ENCODE data around the gene CFAP46.
"Not testable (repeated sequence)": the region's sequence is repeated elsewhere in the genome, so short reads cannot be mapped to it uniquely, and the experiment has no call there.

The CFAP46 gene

DNA sequence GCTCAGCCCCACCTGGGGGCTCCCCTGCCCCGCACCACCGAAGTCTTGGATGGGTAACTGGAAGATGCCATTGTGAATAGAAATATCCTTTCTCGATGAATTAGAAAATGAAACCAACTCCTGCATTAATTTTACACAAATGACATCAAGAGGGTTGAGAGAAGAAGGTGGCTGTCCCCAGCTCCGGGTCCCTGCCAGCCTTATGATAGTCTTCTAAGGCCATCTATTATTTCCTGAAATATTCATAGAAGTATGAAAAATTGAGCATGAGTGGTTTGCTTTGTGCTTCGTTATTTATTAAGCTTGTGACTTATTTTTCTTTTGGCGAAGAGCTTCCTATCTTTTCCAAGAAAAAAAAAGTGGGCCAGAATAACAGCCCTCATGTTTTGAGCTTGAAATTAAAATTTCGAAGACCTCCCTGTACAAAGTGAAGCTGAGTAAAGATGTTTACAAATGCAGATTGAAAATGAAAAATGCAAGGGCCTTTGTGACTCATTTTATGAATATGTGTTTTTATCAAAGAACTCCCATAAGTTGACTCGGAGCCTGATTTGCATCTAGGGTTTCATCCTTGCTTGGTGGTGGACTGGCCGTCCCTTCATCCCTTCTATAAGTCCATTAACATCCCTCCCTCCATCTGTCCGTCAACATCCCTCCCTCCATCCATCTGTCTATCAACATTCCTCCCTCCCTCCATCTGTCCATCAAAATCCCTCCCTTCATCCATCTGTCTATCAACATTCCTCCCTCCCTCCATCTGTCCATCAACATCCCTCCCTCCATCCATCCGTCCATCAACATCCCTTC lies 20.5 kb upstream of the CFAP46 start:
- no peak for DNase-seq (ENCODE audit: low spot score)

DNA sequence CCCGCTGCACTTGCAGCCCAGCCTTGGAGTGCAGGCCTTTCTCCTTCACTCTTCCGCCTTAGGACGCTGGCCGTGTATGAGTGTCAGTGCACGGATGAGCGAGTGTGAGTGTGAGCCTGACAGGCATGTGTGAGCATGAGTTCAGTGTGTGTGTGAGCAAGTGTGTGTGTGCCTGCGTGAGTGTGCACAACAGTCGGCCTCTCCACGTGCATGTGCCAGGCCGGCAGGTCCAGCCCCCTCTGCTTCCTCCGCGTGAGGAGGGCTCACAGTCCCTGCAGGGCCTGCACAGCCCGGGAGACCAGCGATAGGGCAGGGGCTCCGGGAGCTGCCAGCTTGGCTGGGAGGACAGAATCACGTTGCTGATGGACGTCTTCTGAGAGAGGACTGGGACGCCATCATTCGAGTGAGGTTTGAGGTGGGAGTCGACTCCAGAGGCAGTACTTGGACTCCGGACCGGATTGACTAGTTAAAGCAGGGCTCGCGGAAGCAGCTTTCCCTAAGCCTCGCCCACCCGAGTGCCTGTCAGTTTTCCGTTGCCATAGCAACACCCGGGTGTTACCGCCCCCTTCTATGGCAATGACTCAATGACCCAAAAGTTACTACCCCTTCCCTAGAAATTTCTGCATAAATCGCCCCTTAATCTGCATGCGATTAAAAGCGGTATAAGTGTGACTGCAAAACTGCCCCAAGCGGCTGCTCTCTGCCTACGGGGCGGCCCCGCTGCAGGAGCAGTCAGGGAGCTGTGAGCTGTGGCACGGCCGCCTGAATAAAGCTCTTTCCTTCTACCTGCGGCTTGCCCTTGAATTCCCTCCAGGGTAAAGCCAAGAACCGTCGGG lies 19.6 kb upstream of the CFAP46 start:
- no peak for DNase-seq (ENCODE audit: low spot score)

DNA sequence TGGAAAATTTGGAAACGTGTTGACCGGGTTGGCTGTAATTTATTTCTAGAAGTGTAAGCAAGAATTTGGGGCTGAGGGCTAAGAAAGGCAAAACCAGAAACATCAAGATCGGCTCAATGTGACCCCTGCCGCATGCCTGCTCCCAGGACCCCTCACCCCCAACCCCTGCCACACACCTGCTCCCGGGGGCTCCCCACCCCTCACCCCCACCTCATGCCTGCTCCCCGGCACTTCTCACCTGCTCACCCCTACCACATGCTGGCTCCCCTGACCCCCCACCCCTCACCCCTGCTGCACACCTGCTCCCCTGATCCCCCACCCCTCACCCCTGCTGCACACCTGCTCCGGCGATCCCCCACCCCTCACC lies 19.0 kb upstream of the CFAP46 start:
- no peak for DNase-seq (ENCODE audit: low spot score)

DNA sequence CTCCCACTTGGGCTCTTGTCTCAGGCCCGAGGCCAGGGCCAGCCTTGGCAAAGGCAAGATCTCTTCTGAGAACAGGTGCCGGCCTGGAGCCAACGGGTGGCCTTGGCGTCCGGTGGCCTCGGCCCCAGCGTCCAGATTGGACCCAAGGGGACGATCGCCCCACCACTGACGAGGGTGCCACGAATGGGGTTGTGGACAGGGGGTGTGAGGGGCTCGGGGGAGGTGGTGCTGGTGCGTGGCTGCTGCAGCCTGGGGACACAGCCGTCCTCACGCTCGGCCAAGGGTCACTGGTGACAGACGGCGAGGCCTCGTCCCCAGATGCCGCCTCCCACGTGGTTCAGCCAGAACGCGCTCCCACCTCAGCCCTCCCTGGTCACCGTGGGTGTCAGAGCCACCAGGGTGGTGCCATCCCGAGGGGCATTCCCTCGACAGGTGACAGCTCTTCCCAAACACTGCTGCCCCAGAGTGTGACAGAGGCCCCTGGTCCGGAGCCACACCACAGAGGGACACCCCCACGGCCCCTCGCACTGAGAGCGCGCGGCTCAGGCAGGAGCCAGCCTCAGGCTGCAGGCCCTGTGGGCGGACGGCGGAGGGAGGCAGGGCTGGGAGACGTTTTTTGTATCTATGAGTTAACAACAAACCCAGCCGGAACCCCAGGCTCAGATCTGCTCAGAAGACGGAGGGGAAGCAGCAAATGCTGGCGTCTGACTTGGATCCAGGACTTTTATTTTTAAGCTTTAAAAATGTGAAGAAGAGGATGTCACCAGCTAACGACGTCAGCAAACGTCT lies 18.5 kb upstream of the CFAP46 start:
- DNase-seq (ENCODE audit: low spot score), result no peak

GRCh38 chr10:132960071-132960472 lies 17.7 kb upstream of the CFAP46 start:
- DNase-seq (ENCODE audit: low spot score), result no peak

- DNase-seq (ENCODE audit: low spot score), result no peak
These were observed 17.2 kb upstream of the CFAP46 start for GRCh38 chr10:132959559-132959961.

- DNase-seq (ENCODE audit: low spot score), result no peak
These were observed 16.7 kb upstream of the CFAP46 start for GRCh38 chr10:132958883-132959558.

GRCh38 chr10:132957981-132958882 lies 15.9 kb upstream of the CFAP46 start:
- no peak for DNase-seq (ENCODE audit: low spot score)

DNA sequence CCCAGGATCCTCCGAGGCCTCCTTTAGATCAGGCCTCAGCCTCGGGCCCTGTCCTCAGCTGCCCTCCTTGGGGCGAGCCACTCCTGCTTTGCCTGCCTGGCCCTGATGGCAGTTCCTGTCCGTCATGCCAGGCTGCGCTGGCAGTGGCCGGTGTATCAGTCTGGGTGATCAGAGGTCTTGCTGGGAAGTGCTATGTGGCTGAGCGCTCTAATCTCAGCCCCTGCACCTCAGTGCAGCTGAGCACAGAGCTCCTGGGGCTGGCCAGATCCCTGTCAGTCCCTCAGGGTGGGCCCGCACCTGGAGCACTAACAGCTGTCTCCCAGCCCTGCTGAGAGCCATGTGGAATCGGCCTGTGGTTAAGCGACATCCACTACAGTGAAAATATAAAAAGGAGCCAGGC lies 14.8 kb upstream of the CFAP46 start:
- DNase-seq (ENCODE audit: low spot score), result no peak

DNA sequence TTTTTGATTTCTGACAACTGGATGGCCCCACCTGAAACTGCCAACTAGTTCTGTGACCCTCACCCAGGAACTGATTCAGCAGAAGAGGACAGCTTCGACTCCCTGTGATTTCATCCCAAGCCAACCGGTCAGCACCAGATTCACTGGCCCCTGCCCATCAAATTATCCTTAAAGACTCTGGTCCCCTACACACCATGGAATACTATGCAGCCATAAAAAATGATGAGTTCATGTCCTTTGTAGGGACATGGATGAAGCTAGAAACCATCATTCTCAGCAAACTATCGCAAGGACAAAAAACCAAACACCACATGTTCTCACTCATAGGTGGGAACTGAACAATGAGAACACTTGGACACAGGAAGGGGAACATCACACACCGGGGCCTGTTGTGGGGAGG lies 13.9 kb upstream of the CFAP46 start:
- not testable (repeated sequence) for DNase-seq (ENCODE audit: low spot score)

DNA sequence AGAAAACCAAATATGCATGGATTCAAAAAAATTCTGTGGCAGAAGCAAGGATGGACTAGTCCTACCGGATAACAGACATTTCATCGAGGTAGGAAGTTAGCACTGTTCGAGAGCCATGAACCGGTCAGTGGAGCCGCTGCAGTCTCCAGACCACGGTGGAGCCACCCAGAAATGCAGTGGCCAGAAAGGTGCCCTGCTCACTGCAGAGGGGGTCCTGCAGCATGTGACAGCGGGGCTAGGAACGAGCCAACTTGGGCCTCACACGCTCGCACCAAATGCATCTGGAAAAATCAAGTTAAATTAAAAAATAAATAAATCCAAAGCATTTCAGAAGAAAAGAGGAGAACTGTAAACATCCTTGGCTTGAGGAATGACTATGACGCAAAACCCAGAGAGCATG lies 13.1 kb upstream of the CFAP46 start:
- DNase-seq (ENCODE audit: low spot score), result no peak

- no peak for DNase-seq (ENCODE audit: low spot score)
These were observed 11.1 kb upstream of the CFAP46 start for GRCh38 chr10:132953428-132953827.

- DNase-seq (ENCODE audit: low spot score), result no peak
These were observed 9.6 kb upstream of the CFAP46 start for GRCh38 chr10:132951926-132952325.

GRCh38 chr10:132948351-132948750 lies 6.0 kb upstream of the CFAP46 start:
- no peak for DNase-seq (ENCODE audit: low spot score)

DNA sequence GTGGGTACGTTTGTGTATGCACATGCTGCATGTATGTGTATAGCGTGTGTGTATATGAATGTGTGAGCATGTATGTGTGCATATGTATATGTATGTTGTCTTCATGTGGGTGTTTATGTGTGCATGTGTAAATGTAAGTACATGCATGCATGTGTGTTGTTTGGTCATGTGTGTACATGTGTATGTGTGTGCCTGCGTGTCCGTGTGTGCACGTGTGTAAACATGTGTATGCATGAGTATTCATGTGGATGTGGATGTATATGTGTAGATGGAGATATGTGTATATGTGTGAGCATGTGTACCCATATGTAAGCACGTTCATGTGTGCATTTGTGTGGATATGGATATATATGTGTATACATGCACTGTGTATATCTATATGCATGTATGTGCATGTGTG lies 5.5 kb upstream of the CFAP46 start:
- no peak for DNase-seq (ENCODE audit: low spot score)

GRCh38 chr10:132946806-132947546 lies 4.6 kb upstream of the CFAP46 start:
- DNase-seq (ENCODE audit: low spot score), result no peak

GRCh38 chr10:132946311-132946710 lies 3.9 kb upstream of the CFAP46 start:
- DNase-seq (ENCODE audit: low spot score), result no peak

DNA sequence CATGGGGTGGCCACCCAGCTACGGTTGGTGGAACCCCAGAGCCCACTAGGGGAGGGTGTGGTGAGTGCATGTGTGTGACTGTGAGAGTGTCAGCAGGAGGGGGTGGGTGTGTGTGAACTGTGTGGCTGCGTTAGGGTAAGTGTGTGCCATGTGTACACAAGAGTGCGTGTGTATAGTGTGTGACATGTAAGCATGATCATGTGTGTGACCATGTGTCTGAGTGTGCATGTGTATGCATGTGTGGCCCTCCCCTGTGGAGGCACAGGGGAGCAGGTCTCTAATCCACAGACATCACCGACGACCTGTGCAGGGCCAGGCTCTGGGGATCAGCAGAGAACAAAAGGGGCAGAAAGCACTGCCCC lies 3.5 kb upstream of the CFAP46 start:
- DNase-seq (ENCODE audit: low spot score), result no peak

DNA sequence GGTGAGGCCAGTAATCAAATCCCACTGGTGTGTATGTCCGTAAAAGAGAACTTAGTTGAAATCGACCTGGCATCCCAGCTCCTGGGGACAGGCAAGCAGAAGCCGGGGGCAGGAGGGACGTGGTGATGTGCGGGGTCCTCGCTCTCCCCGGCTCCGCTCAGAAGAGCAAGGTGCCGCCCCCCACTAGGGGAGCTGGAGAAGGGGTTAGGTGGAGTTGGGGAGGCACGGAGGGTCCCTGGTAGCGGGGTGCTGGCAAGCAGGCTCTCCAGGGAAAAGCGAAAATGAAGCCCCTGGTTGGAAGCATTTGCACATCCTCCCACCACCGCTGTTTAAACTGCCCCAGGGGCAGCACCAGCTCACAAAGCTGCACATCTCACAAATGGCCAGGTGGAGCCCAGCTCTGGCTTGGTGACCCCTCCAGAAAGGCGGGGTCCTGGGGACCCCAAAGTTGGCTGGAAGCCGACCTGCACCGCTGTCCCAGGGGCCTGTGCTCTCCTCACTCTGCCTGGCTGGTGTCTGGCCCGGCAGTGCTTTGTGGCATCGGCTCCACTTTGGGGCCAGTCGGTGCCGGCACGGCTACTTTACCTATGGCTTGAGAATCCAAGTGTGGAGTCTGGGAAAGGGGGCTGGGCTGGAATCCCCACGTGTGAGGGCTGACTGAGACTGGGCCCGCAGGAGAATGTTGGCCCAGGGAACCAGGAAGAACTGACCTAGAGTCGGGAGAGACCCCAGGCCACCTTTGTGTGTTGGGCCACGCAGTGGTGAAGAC lies 2.9 kb upstream of the CFAP46 start:
- DNase-seq (ENCODE audit: low spot score), result no peak

- no peak for DNase-seq (ENCODE audit: low spot score)
These were observed 2.1 kb upstream of the CFAP46 start for GRCh38 chr10:132944510-132944909.
